Measurements from ENCODE around the gene SPATC1L.

The SPATC1L gene

GRCh38 chr21:46160657-46160906 lies 23.7 kb downstream of the SPATC1L start:
- ChIA-PET POLR2A (no interaction called here), CTCF (no interaction called here)
- TF ChIP-seq CTBP1 (IDR thresholded peaks at IDR 0.05; ENCODE audit: borderline replicate concordance) (no peak), ARNT (IDR thresholded peaks at IDR 0.05) (no peak), SP1 (IDR thresholded peaks at IDR 0.05) (no peak), ELF4 (IDR thresholded peaks at IDR 0.05) (no peak), LEF1 (IDR thresholded peaks at IDR 0.05; ENCODE audit: borderline replicate concordance) (no peak), SUZ12 (IDR thresholded peaks at IDR 0.05) (no peak), L3MBTL2 (conservative IDR thresholded peaks at IDR 0.05) (no peak), FOXM1 (IDR thresholded peaks at IDR 0.05; ENCODE audit: borderline replicate concordance) (no peak), HDGF (IDR thresholded peaks at IDR 0.05; ENCODE audit: borderline replicate concordance) (no peak), BHLHE40 (IDR thresholded peaks at IDR 0.05; ENCODE audit: borderline replicate concordance) (no peak), FOXA1 (IDR thresholded peaks at IDR 0.05) (no peak), NFRKB (IDR thresholded peaks at IDR 0.05) (no peak), FOXK2 (IDR thresholded peaks at IDR 0.05) (no peak), ZNF384 (IDR thresholded peaks at IDR 0.05) (no peak), TARDBP (IDR thresholded peaks at IDR 0.05) (no peak)
- TF ChIP-seq, protein P1, sequence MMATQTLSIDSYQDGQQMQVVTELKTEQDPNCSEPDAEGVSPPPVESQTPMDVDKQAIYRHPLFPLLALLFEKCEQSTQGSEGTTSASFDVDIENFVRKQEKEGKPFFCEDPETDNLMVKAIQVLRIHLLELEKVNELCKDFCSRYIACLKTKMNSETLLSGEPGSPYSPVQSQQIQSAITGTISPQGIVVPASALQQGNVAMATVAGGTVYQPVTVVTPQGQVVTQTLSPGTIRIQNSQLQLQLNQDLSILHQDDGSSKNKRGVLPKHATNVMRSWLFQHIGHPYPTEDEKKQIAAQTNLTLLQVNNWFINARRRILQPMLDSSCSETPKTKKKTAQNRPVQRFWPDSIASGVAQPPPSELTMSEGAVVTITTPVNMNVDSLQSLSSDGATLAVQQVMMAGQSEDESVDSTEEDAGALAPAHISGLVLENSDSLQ (IDR thresholded peaks at IDR 0.05): no peak
- no peak for DNase-seq (ENCODE audit: extremely low spot score)

DNA sequence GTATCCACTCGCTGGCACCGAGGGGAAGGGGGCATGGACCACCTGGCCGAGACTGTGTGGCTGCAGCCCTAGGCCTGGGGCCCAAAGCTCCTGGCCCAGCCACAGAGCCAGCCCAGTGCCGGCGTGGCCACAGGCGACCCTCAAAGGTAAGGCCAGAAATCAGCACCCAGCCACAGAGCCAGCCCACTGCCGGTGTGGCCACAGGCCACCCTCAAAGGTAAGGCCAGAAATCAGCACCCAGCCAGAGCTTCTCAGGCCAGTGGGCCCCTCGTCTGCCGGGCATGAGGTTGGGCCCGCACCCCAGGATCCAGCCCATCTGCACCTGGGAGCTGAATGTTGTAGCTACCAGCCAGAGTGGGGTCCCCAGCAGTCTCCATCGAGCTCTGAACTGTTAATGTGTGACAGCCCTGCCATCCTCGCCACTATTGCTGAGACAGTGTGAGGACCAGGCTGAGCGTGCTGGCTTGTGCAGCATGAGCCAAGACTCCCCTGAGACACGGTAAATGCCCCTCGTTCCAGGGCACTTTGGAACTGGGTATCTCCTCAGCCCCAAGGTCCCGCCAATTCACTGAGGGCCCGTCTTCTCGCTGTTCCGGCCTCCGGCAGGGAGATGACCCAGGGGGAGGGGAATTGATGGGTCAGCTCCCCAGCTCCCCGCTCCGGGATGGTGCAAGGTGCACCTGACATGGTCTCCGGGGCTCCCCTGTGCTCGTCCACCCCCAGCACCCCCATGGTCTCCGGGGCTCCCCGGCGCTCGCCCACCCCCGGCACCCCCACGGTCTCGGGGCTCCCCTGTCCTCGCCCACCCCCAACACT lies 24.2 kb downstream of the SPATC1L start:
- no peak for DNase-seq (ENCODE audit: extremely low spot score)
- ChIA-PET CTCF (no interaction called here), POLR2A (no interaction called here)
- TF ChIP-seq FOXK2 (IDR thresholded peaks at IDR 0.05): no peak

DNA sequence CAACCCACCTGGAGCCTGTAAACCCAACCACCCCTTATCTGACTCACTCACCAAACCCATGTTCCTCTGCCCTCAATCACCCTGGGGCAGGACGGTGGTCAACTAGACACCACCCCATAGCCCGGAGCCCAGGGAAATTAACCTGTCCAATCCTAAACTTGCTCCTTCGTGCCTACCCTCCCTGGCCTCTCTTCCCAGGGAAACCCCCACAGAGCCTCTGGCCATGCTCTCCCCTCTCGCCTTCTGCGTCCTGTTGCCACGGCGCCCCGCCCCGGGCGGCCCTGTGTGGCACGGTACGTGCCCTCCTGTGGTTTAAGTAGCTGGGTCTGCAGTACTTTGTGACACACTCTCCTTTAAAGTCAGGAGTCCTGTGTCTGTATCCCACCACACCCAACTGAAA lies 24.9 kb downstream of the SPATC1L start:
- TF ChIP-seq BHLHE40 (IDR thresholded peaks at IDR 0.05; ENCODE audit: borderline replicate concordance) (no peak), SUZ12 (IDR thresholded peaks at IDR 0.05) (no peak), TARDBP (IDR thresholded peaks at IDR 0.05) (no peak), NFRKB (IDR thresholded peaks at IDR 0.05) (no peak), ARNT (IDR thresholded peaks at IDR 0.05) (no peak), CTBP1 (IDR thresholded peaks at IDR 0.05; ENCODE audit: borderline replicate concordance) (no peak), LEF1 (IDR thresholded peaks at IDR 0.05; ENCODE audit: borderline replicate concordance) (no peak), ZNF384 (IDR thresholded peaks at IDR 0.05) (no peak), FOXM1 (IDR thresholded peaks at IDR 0.05; ENCODE audit: borderline replicate concordance) (no peak), L3MBTL2 (conservative IDR thresholded peaks at IDR 0.05) (no peak), FOXK2 (IDR thresholded peaks at IDR 0.05) (no peak), ELF4 (IDR thresholded peaks at IDR 0.05) (no peak), SP1 (IDR thresholded peaks at IDR 0.05) (no peak), FOXA1 (IDR thresholded peaks at IDR 0.05) (no peak), HDGF (IDR thresholded peaks at IDR 0.05; ENCODE audit: borderline replicate concordance) (no peak)
- TF ChIP-seq, protein P1 (IDR thresholded peaks at IDR 0.05): no peak
- POLR2A ChIA-PET: interaction anchor here (0.8 kb wide), 1 partner anchor 476 kb away, joined by 3 read pairs; the partner anchor contains the start of gene PRMT2
- CTCF ChIA-PET: no interaction called here
- no peak for DNase-seq (ENCODE audit: extremely low spot score)

- no peak for DNase-seq (ENCODE audit: extremely low spot score)
- TF ChIP-seq ZNF384 (IDR thresholded peaks at IDR 0.05): no peak
- TF ChIP-seq SUZ12 (IDR thresholded peaks at IDR 0.05): no peak
- TF ChIP-seq L3MBTL2 (conservative IDR thresholded peaks at IDR 0.05): no peak
- TF ChIP-seq ELF4 (IDR thresholded peaks at IDR 0.05): no peak
- TF ChIP-seq CTBP1 (IDR thresholded peaks at IDR 0.05; ENCODE audit: borderline replicate concordance): no peak
- TF ChIP-seq FOXM1 (IDR thresholded peaks at IDR 0.05; ENCODE audit: borderline replicate concordance): no peak
- TF ChIP-seq BHLHE40 (IDR thresholded peaks at IDR 0.05; ENCODE audit: borderline replicate concordance): no peak
- no peak for TF ChIP-seq HDGF (IDR thresholded peaks at IDR 0.05; ENCODE audit: borderline replicate concordance)
- TF ChIP-seq LEF1 (IDR thresholded peaks at IDR 0.05; ENCODE audit: borderline replicate concordance): no peak
- TF ChIP-seq ARNT (IDR thresholded peaks at IDR 0.05): no peak
- POLR2A ChIA-PET: interaction anchor here (0.8 kb wide), 1 partner anchor 477 kb away, joined by 3 read pairs; the partner anchor contains the start of gene PRMT2
- CTCF ChIA-PET: no interaction called here
Measured at GRCh38 chr21:46158666-46159300, 25.5 kb downstream of the SPATC1L start.

DNA sequence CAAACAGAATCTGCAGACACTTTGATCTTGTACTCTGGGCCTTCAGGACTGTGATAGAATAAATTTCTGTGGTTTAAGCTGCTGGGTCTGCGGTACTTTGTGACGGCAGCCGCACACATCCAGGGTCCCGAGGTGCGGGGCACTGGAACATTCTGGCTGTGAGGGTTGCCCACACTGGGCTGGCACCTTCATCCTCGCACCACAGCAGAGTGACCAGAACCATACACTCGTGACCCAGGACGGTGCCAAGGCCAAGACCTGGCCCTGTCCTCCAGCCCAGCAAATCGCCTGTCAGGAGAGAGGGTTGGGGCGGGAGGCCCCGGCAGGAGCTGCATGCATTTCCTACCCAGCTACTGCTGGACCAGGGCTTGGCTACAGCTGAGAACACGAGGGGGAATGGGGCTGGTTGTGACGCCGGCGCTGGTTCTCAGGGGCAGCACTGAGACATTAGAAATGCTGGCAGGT lies 26.2 kb downstream of the SPATC1L start:
- ChIA-PET POLR2A (no interaction called here), CTCF (no interaction called here)
- TF ChIP-seq FOXM1 (IDR thresholded peaks at IDR 0.05; ENCODE audit: borderline replicate concordance) (no peak), SP1 (IDR thresholded peaks at IDR 0.05) (no peak), FOXK2 (IDR thresholded peaks at IDR 0.05) (no peak), NFRKB (IDR thresholded peaks at IDR 0.05) (no peak), HDGF (IDR thresholded peaks at IDR 0.05; ENCODE audit: borderline replicate concordance) (no peak), SUZ12 (IDR thresholded peaks at IDR 0.05) (no peak), ZNF384 (IDR thresholded peaks at IDR 0.05) (no peak), FOXA1 (IDR thresholded peaks at IDR 0.05) (no peak), TARDBP (IDR thresholded peaks at IDR 0.05) (no peak)
- DNase-seq (ENCODE audit: extremely low spot score): no peak

DNA sequence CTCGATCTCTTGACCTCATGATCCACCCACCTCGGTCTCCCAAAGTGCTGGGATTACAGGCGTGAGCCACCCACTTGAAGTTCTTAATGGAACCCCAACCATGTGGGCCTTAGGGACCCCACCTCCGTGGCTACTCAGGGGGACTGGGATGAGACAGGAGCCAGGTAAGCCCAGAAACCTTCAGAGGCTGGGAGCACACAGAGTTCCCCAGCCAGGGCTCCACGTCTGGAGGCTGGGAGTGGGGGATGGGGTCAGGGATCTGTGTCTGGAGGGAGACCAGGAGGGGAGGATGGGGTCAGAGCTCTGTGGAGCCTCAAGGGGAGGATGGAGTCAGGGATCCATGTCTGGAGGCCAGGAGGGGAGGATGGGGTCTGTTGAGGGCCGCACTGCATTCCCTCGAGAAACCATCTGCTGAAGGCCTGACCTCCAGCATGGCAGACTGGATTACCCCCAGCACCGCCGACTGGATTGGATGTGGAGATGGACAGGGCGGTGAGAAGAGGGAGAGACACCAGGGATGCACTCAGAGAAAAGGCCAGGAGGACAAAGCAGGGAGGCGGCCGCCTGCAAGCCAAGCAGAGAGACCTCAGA lies 26.8 kb downstream of the SPATC1L start:
- TF ChIP-seq FOXM1 (IDR thresholded peaks at IDR 0.05; ENCODE audit: borderline replicate concordance): no peak
- TF ChIP-seq L3MBTL2 (conservative IDR thresholded peaks at IDR 0.05): no peak
- no peak for TF ChIP-seq CTBP1 (IDR thresholded peaks at IDR 0.05; ENCODE audit: borderline replicate concordance)
- no peak for TF ChIP-seq ELF4 (IDR thresholded peaks at IDR 0.05)
- TF ChIP-seq SP1 (IDR thresholded peaks at IDR 0.05): no peak
- TF ChIP-seq FOXK2 (IDR thresholded peaks at IDR 0.05): no peak
- TF ChIP-seq FOXA1 (IDR thresholded peaks at IDR 0.05): no peak
- TF ChIP-seq ZNF384 (IDR thresholded peaks at IDR 0.05): no peak
- no peak for TF ChIP-seq TARDBP (IDR thresholded peaks at IDR 0.05)
- TF ChIP-seq BHLHE40 (IDR thresholded peaks at IDR 0.05; ENCODE audit: borderline replicate concordance): no peak
- DNase-seq (ENCODE audit: extremely low spot score): no peak
- CTCF ChIA-PET: no interaction called here
- POLR2A ChIA-PET: no interaction called here

Data from HEK293T (cell line).